Measurements from ENCODE around the gene KRTAP10-3. TPM values are rescaled to one million over a fixed set of nuclear protein-coding genes. Genes with fewer than 3 reads are reported as not detected.
A peak's percentile ranks its signal among the peaks of the same experiment; 100 is the strongest.

Gene KRTAP10-3
- total and polyA plus RNA-seq, 9 of the 15 experiments (the other 6 are each of a cell fraction or from before 2014, with no cell fraction given): not detected

- Histone ChIP-seq H3K4me3 (peak overlapping the region; percentile 11; the same call in 1 of the 2 replicates), H3K27ac (ENCODE audit: extremely low read depth, low read depth, low read length) (no peak overlapping the region), H3K27me3 (ENCODE audit: control insufficient read depth in 2 of 2, insufficient read depth in 2 of 2, low read length in 2 of 2) (peaks cover 0 to 23% of the 10 kb centered on the region in 2 experiments; a peak in 1 of 5 replicates), H3K9ac (ENCODE audit: insufficient read depth in 1 of 2, low read depth in 2 of 2, low read length in 2 of 2) (peak overlapping the region in 1 of 2 experiments; percentile 81; a peak in 2 of 4 replicates), H3K9me1 (ENCODE audit: control insufficient read depth, insufficient read depth, low read length) (no peaks in the 10 kb centered on the region), H2AFZ (ENCODE audit: low read depth, low read length) (peak overlapping the region; percentile 67), H3K4me2 (ENCODE audit: insufficient read depth, low read length) (peak overlapping the region; percentile 71), H3K36me3 (ENCODE audit: control insufficient read depth, insufficient read depth, low read length) (no peaks in the 10 kb centered on the region), H3K4me1 (replicated peaks in 1 of 2; ENCODE audit: control insufficient read depth in 2 of 2, insufficient read depth in 2 of 2, low read length in 2 of 2) (peaks cover 0 to 31% of the 10 kb centered on the region in 2 experiments; a peak in 3 of 5 replicates), H3K79me2 (ENCODE audit: control insufficient read depth, insufficient read depth, low read length) (no peaks in the 10 kb centered on the region), H3K9me3 (replicated peaks; ENCODE audit: control insufficient read depth, insufficient read depth, low read depth, low read length) (no peaks in the 10 kb centered on the region), H4K20me1 (replicated peaks; ENCODE audit: control insufficient read depth, insufficient read depth, low read length) (no peaks in the 10 kb centered on the region)
- FAIRE-seq: no peak
- in situ Hi-C loops (cut with MboI) (loop anchor here (5.0 kb wide), 2 partner anchors 226 to 276 kb away; no protein-coding TSS in a partner anchor), intact Hi-C loops (cut with micrococcal nuclease) (loop anchor here (10.0 kb wide), 1 partner anchor 408 kb away; the partner anchor contains the start of gene ITGB2)
- no peak for DNase-seq (ENCODE audit: extremely low read depth in 1 of 4, low spot score in 3 of 4)
- TF ChIP-seq SOX6 (IDR thresholded peaks at IDR 0.05) (no peak), THRB (CRISPR knock-in tag; conservative IDR thresholded peaks at IDR 0.05) (0 out of 2 replicates have a peak, but pooled peaks have one; percentile 45), NFYB (IDR thresholded peaks at IDR 0.05; ENCODE audit: extremely low read depth, insufficient read length) (no peak), NCOA4 (IDR thresholded peaks at IDR 0.05; ENCODE audit: partially characterized antibody) (no peak), ZNF324 (CRISPR knock-in tag; IDR thresholded peaks at IDR 0.05) (no peak), RUNX1 (IDR thresholded peaks at IDR 0.05; ENCODE audit: low read depth) (no peak)
- TF ChIP-seq, protein P1, sequence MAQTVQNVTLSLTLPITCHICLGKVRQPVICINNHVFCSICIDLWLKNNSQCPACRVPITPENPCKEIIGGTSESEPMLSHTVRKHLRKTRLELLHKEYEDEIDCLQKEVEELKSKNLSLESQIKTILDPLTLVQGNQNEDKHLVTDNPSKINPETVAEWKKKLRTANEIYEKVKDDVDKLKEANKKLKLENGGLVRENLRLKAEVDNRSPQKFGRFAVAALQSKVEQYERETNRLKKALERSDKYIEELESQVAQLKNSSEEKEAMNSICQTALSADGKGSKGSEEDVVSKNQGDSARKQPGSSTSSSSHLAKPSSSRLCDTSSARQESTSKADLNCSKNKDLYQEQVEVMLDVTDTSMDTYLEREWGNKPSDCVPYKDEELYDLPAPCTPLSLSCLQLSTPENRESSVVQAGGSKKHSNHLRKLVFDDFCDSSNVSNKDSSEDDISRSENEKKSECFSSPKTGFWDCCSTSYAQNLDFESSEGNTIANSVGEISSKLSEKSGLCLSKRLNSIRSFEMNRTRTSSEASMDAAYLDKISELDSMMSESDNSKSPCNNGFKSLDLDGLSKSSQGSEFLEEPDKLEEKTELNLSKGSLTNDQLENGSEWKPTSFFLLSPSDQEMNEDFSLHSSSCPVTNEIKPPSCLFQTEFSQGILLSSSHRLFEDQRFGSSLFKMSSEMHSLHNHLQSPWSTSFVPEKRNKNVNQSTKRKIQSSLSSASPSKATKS (CRISPR knock-in tag; IDR thresholded peaks at IDR 0.05): no peak
- TF ChIP-seq, protein P2, sequence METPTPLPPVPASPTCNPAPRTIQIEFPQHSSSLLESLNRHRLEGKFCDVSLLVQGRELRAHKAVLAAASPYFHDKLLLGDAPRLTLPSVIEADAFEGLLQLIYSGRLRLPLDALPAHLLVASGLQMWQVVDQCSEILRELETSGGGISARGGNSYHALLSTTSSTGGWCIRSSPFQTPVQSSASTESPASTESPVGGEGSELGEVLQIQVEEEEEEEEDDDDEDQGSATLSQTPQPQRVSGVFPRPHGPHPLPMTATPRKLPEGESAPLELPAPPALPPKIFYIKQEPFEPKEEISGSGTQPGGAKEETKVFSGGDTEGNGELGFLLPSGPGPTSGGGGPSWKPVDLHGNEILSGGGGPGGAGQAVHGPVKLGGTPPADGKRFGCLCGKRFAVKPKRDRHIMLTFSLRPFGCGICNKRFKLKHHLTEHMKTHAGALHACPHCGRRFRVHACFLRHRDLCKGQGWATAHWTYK (CRISPR knock-in tag; IDR thresholded peaks at IDR 0.05): no peak
- ATAC-seq: no peak
- CTCF ChIA-PET (ENCODE audit: low intra/inter-chr PET ratio): no interaction called here
- WGBS (ENCODE audit: insufficient coverage, low coverage, missing lambda C conversion rate): 5% methylated on average over 10 of the region's 10 CpGs
- no TSS peak for BruUV-seq (replicated peaks)
- POLR2A ChIA-PET: interaction anchor here (0.9 to 1.4 kb wide), 5 partner anchors 11 to 173 kb away, joined by 3 to 5 read pairs (median 3); no protein-coding TSS in a partner anchor
Measured at GRCh38 chr21:44516828-44517174, 41.8 kb downstream of the KRTAP10-3 start.
